Activated T-cell treated with anti-CD3 and anti-CD28 coated beads for 24 hours (primary cell): ENCODE data around the gene ARHGAP5.
"Not testable (repeated sequence)": the region's sequence is repeated elsewhere in the genome, so short reads cannot be mapped to it uniquely, and the experiment has no call there.

Experiments used
- DNase-seq: peaks from one replicate; pipeline ENCODE4 v3.0.0-alpha.2; 2020; ENCODE audit warnings: low read depth

Gene ARHGAP5

GRCh38 chr14:32109676-32110547 lies 32.8 kb downstream of the ARHGAP5 start:
- DNase-seq = no peak

GRCh38 chr14:32110548-32110896 lies 33.4 kb downstream of the ARHGAP5 start:
- DNase-seq = no peak

- DNase-seq = no peak
Measured at GRCh38 chr14:32121536-32121935, 44.4 kb downstream of the ARHGAP5 start.

- DNase-seq = no peak
Measured at GRCh38 chr14:32121948-32122347, 44.8 kb downstream of the ARHGAP5 start.

GRCh38 chr14:32126899-32127730 lies 50.0 kb downstream of the ARHGAP5 start:
- not testable (repeated sequence) for DNase-seq

GRCh38 chr14:32127731-32128654 lies 50.9 kb downstream of the ARHGAP5 start:
- DNase-seq = not testable (repeated sequence)

- no peak for DNase-seq
Measured at GRCh38 chr14:32128703-32129102, 51.6 kb downstream of the ARHGAP5 start.

GRCh38 chr14:32129124-32129523 lies 52.0 kb downstream of the ARHGAP5 start:
- no peak for DNase-seq

GRCh38 chr14:32131689-32132088 lies 54.6 kb downstream of the ARHGAP5 start:
- DNase-seq = not testable (repeated sequence)

- no peak for DNase-seq
Measured at GRCh38 chr14:32134448-32135097, 57.5 kb downstream of the ARHGAP5 start.

GRCh38 chr14:32136027-32136825 lies 59.1 kb downstream of the ARHGAP5 start:
- DNase-seq = no peak

GRCh38 chr14:32137313-32137712 lies 60.2 kb downstream of the ARHGAP5 start:
- no peak for DNase-seq

GRCh38 chr14:32137892-32138291 lies 60.8 kb downstream of the ARHGAP5 start:
- DNase-seq = no peak

- no peak for DNase-seq
Measured at GRCh38 chr14:32142341-32142740, 65.2 kb downstream of the ARHGAP5 start.

- no peak for DNase-seq
Measured at GRCh38 chr14:32142754-32143437, 65.8 kb downstream of the ARHGAP5 start.

GRCh38 chr14:32150392-32150791 lies 73.3 kb downstream of the ARHGAP5 start:
- DNase-seq = no peak

- DNase-seq = no peak
Measured at GRCh38 chr14:32166029-32166428, 88.9 kb downstream of the ARHGAP5 start.

- DNase-seq = no peak
Measured at GRCh38 chr14:32166924-32167323, 89.8 kb downstream of the ARHGAP5 start.

- no peak for DNase-seq
Measured at GRCh38 chr14:32167907-32168306, 90.8 kb downstream of the ARHGAP5 start.

GRCh38 chr14:32169191-32169590 lies 92.1 kb downstream of the ARHGAP5 start:
- no peak for DNase-seq
